Measurements from ENCODE around the gene RASSF4.

Gene RASSF4

GRCh38 chr10:44969854-44970253, 10.3 kb downstream of the RASSF4 start:
- TF ChIP-seq CTCF (IDR thresholded peaks at IDR 0.05) = no peak

- TF ChIP-seq CTCF (IDR thresholded peaks at IDR 0.05) = no peak
These were observed 11.3 kb downstream of the RASSF4 start for GRCh38 chr10:44970812-44971395.

GRCh38 chr10:44971434-44971833, 11.8 kb downstream of the RASSF4 start:
- TF ChIP-seq CTCF (IDR thresholded peaks at IDR 0.05) = no peak

- TF ChIP-seq CTCF (IDR thresholded peaks at IDR 0.05) = no peak
These were observed 12.5 kb downstream of the RASSF4 start for GRCh38 chr10:44971935-44972757.

- no peak for TF ChIP-seq CTCF (IDR thresholded peaks at IDR 0.05)
These were observed 13.3 kb downstream of the RASSF4 start for GRCh38 chr10:44972874-44973306.

- no peak for TF ChIP-seq CTCF (IDR thresholded peaks at IDR 0.05)
These were observed 13.9 kb downstream of the RASSF4 start for GRCh38 chr10:44973323-44974081.

GRCh38 chr10:44974082-44974627, 14.6 kb downstream of the RASSF4 start:
- TF ChIP-seq CTCF (IDR thresholded peaks at IDR 0.05) = no peak
